ENCODE data around the gene GNAI3. TPM values are rescaled to one million over a fixed set of nuclear protein-coding genes. Genes with fewer than 3 reads are reported as not detected.

The GNAI3 gene
- polyA plus RNA-seq, 2 of the 4 experiments (the other 2 are of a cell fraction), result 5.3 to 8.7 TPM

GRCh38 chr1:109640285-109640865, 92.0 kb downstream of the GNAI3 start:
- Histone ChIP-seq H3K4me2 (no peak overlapping the region), H3K4me1 (peaks cover 24% of the 10 kb centered on the region), H3K27ac (no peak overlapping the region), H3K4me3 (no peak overlapping the region), H3K9me3 (no peaks in the 10 kb centered on the region)
- ChIA-PET POLR2A (interaction anchor here (0.9 to 2.2 kb wide), 6 partner anchors 92 to 344 kb away, joined by 3 to 20 read pairs (median 4); partner anchors contain the start of genes AHCYL1 and GNAI3), CTCF (interaction anchor here (0.6 to 21.4 kb wide), 38 partner anchors 11 to 385 kb away, joined by 3 to 295 read pairs (median 5); partner anchors contain the start of genes AHCYL1, EPS8L3, GNAI3 and GSTM4)
- WGBS (ENCODE audit: missing lambda C conversion rate), result 49% methylated on average over 4 of the region's 5 CpGs
- ATAC-seq (peak; percentile 26 to 72; a peak in 4 of 6 replicates), DNase-seq (ENCODE audit: low read depth in 1 of 2, low spot score in 1 of 2) (peak in 1 of 2 experiments; percentile 58), FAIRE-seq (no peak)
- TF ChIP-seq POLR2A (IDR thresholded peaks at IDR 0.05; ENCODE audit: low read length) (no peak), RCOR1 (IDR thresholded peaks at IDR 0.05; ENCODE audit: low read depth, low read length) (no peak), CEBPB (IDR thresholded peaks at IDR 0.05) (no peak), SMC3 (IDR thresholded peaks at IDR 0.05) (peak; percentile 50), CBX2 (IDR thresholded peaks at IDR 0.05; ENCODE audit: borderline replicate concordance, low read depth) (no peak), BCL3 (IDR thresholded peaks at IDR 0.05) (no peak), CBX8 (IDR thresholded peaks at IDR 0.05) (no peak), BHLHE40 (IDR thresholded peaks at IDR 0.05; ENCODE audit: low read depth, low read length) (no peak), ELK1 (IDR thresholded peaks at IDR 0.05; ENCODE audit: low read depth, low read length) (no peak), CTCF (IDR thresholded peaks at IDR 0.05) (peak; percentile 57), PBX3 (IDR thresholded peaks at IDR 0.05) (no peak), RAD21 (conservative IDR thresholded peaks at IDR 0.05 in 1 of 2, IDR thresholded peaks at IDR 0.05 in 1 of 2) (peak in 1 of 2 experiments; percentile 60; a peak in 4 of 5 replicates)

- Histone ChIP-seq H3K4me3 (no peak overlapping the region), H3K4me1 (peaks cover 16% of the 10 kb centered on the region), H3K27ac (no peak overlapping the region), H3K9me3 (no peaks in the 10 kb centered on the region), H3K4me2 (no peak overlapping the region)
- POLR2A ChIA-PET, result interaction anchor here (1.1 to 2.2 kb wide), 3 partner anchors 93 to 135 kb away, joined by 3 to 20 read pairs (median 4); partner anchors contain the start of gene GNAI3
- 83% methylated on average over 1 of the region's 2 CpGs for WGBS (ENCODE audit: missing lambda C conversion rate)
- ATAC-seq (no peak), FAIRE-seq (no peak), DNase-seq (ENCODE audit: low read depth in 1 of 2, low spot score in 1 of 2) (no peak)
- CTCF ChIA-PET, result interaction anchor here (0.7 to 21.4 kb wide), 25 partner anchors 12 to 384 kb away, joined by 3 to 295 read pairs (median 8); partner anchors contain the start of genes AHCYL1, GNAI3 and GSTM4
- TF ChIP-seq NFE2L2 (conservative IDR thresholded peaks at IDR 0.05; ENCODE audit: low read length) (no peak), BHLHE40 (IDR thresholded peaks at IDR 0.05; ENCODE audit: low read depth, low read length) (no peak), ATOH8 (CRISPR knock-in tag; IDR thresholded peaks at IDR 0.05; ENCODE audit: low read depth) (no peak), CTCF (IDR thresholded peaks at IDR 0.05) (no peak), FOSL2 (IDR thresholded peaks at IDR 0.05) (no peak), FOSL2 (CRISPR knock-in tag; IDR thresholded peaks at IDR 0.05) (no peak), ELK1 (IDR thresholded peaks at IDR 0.05; ENCODE audit: low read depth, low read length) (no peak), ZC3H11A (IDR thresholded peaks at IDR 0.05) (no peak), RNF2 (IDR thresholded peaks at IDR 0.05; ENCODE audit: borderline replicate concordance, low read depth) (no peak), RFX5 (IDR thresholded peaks at IDR 0.05) (no peak), POLR2A (IDR thresholded peaks at IDR 0.05; ENCODE audit: low read length) (no peak), NPAS2 (CRISPR knock-in tag; IDR thresholded peaks at IDR 0.05; ENCODE audit: borderline replicate concordance) (no peak)
Observed at GRCh38 chr1:109641078-109641740, 92.8 kb downstream of the GNAI3 start.

Measured in A549 (cell line).